ENCODE measurements around the gene EPB41L1.

The EPB41L1 gene

DNA sequence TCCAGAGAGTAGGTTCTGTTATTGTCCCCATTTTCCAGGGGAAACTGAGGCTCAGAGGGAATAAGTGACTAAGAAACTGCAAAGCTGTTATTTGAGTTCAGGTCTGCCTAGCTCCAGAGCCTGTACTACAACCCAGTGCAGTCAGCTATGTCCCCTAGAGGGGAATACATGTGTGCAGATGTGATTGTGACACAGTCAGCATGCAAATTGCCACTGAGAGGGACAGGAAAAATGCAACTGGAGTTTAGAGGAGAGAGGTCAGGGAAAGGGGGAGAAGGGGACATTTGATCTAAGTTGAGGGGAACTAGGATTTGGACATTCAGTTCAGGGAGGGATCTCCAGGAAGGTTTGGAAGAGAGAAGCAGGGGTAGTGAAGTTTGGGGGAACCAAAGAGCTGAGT lies 38.6 kb upstream of the EPB41L1 start:
- no peak overlapping the region for H3K4me3 ChIP-seq (ENCODE audit: low read depth, low read length)
- H3K4me1 ChIP-seq (ENCODE audit: control insufficient read depth, insufficient read depth, low read length): peaks cover 5% of the 10 kb centered on the region
- H3K9me3 ChIP-seq (ENCODE audit: control insufficient read depth, insufficient read depth, low read length): no peaks in the 10 kb centered on the region
- H3K27me3 ChIP-seq (ENCODE audit: control insufficient read depth, insufficient read depth, low read length): peaks cover 4% of the 10 kb centered on the region
- no peak overlapping the region for H3K9ac ChIP-seq (ENCODE audit: low read depth, low read length)
- H3K36me3 ChIP-seq (ENCODE audit: control insufficient read depth, insufficient read depth, low read length): no peaks in the 10 kb centered on the region

DNA sequence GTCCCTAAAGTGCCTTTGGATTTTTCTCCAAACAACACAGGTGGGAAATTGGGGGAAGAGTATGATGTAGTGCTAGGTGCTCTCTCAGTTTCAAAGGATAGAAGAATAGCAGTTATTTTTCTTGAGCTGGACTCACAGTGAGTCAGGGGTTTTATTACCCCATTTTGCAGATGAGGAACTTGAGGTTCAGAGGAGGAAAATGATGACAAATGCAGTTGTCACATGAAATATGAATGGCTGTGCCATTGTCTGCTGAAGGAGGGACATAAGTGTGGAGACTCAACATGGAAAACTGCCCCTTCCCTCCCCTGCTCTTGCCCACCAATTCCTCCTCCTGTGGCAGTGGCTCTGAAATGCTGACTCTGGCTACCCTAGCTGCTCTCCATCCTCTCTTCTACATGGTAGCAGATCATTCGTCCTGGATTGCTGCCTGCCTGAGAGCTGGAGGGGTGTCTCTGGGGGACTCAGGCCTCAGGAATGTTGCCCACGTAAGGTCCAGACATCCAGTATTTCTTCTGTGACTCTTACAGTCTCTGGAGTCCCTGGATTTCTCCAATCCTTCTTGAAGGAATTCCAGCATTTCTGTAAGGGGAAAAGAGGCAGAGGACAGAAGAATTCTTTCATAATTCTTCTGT lies 37.6 kb upstream of the EPB41L1 start:
- Histone ChIP-seq H3K9ac (ENCODE audit: low read depth, low read length) (no peak overlapping the region), H3K27me3 (ENCODE audit: control insufficient read depth, insufficient read depth, low read length) (peaks cover 4% of the 10 kb centered on the region), H3K4me3 (ENCODE audit: low read depth, low read length) (no peak overlapping the region), H3K9me3 (ENCODE audit: control insufficient read depth, insufficient read depth, low read length) (no peaks in the 10 kb centered on the region), H3K4me1 (ENCODE audit: control insufficient read depth, insufficient read depth, low read length) (peaks cover 5% of the 10 kb centered on the region), H3K36me3 (ENCODE audit: control insufficient read depth, insufficient read depth, low read length) (no peaks in the 10 kb centered on the region)

DNA sequence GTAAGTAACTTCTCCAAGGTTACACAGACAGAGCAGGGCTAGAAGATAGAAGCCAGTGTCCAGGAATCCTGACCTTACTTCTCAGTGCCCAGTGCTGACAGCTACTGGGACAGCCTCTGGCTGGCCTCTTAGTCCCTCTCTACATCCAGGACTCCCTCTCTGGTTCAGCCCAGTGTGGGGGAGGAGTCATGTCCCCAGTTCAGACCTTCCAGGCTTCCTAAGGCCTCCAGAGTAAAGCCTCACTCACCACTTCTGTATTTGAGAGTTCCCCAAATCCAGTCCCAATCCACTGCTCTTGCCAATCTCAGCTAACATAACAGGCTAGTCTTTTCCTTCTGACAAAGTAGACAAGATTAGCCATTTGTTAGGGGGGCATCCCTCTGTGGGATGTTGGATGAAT lies 36.9 kb upstream of the EPB41L1 start:
- H3K9ac ChIP-seq (ENCODE audit: low read depth, low read length): no peak overlapping the region

GRCh38 chr20:36118371-36118770 lies 36.2 kb upstream of the EPB41L1 start:
- Histone ChIP-seq H3K9me3 (ENCODE audit: control insufficient read depth, insufficient read depth, low read length) (no peaks in the 10 kb centered on the region), H3K4me3 (ENCODE audit: low read depth, low read length) (no peak overlapping the region), H3K4me1 (ENCODE audit: control insufficient read depth, insufficient read depth, low read length) (peaks cover 5% of the 10 kb centered on the region), H3K27me3 (ENCODE audit: control insufficient read depth, insufficient read depth, low read length) (peaks cover 4% of the 10 kb centered on the region), H3K36me3 (ENCODE audit: control insufficient read depth, insufficient read depth, low read length) (no peaks in the 10 kb centered on the region), H3K9ac (ENCODE audit: low read depth, low read length) (no peak overlapping the region)

More for the DNA sequence above, 36.9 kb upstream of the EPB41L1 start:
- H3K36me3 ChIP-seq (ENCODE audit: control insufficient read depth, insufficient read depth, low read length): no peaks in the 10 kb centered on the region
- peaks cover 5% of the 10 kb centered on the region for H3K4me1 ChIP-seq (ENCODE audit: control insufficient read depth, insufficient read depth, low read length)
- peaks cover 4% of the 10 kb centered on the region for H3K27me3 ChIP-seq (ENCODE audit: control insufficient read depth, insufficient read depth, low read length)
- H3K9me3 ChIP-seq (ENCODE audit: control insufficient read depth, insufficient read depth, low read length): no peaks in the 10 kb centered on the region
- H3K4me3 ChIP-seq (ENCODE audit: low read depth, low read length): no peak overlapping the region

- no peaks in the 10 kb centered on the region for H3K36me3 ChIP-seq (ENCODE audit: control insufficient read depth, insufficient read depth, low read length)
- no peak overlapping the region for H3K9ac ChIP-seq (ENCODE audit: low read depth, low read length)
- H3K4me1 ChIP-seq (ENCODE audit: control insufficient read depth, insufficient read depth, low read length): no peaks in the 10 kb centered on the region
- H3K4me3 ChIP-seq (ENCODE audit: low read depth, low read length): no peak overlapping the region
- no peaks in the 10 kb centered on the region for H3K9me3 ChIP-seq (ENCODE audit: control insufficient read depth, insufficient read depth, low read length)
- no peaks in the 10 kb centered on the region for H3K27me3 ChIP-seq (ENCODE audit: control insufficient read depth, insufficient read depth, low read length)
Observed at GRCh38 chr20:36119537-36119936, 35.0 kb upstream of the EPB41L1 start.

DNA sequence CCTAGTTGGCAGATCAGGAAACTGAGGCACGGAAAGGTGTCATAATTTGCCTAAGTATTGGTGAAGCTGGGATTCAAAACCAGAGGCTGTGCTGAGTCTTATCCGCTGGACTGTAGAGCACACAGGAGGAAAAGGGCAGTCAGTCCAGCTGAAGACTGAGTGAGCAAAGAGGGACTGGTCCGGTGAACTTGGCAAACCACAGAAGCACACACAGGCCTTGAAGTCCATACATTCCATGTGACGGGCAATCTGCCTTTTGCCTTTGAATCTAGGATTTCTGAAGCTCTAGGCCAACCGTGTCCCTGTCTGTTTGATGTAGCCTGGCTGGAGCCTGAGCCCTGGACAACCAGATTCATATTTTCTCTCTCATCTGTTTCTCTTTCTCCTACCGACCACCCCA lies 34.3 kb upstream of the EPB41L1 start:
- Histone ChIP-seq H3K9ac (ENCODE audit: low read depth, low read length) (no peak overlapping the region), H3K4me1 (ENCODE audit: control insufficient read depth, insufficient read depth, low read length) (no peaks in the 10 kb centered on the region), H3K27me3 (ENCODE audit: control insufficient read depth, insufficient read depth, low read length) (no peaks in the 10 kb centered on the region)

DNA sequence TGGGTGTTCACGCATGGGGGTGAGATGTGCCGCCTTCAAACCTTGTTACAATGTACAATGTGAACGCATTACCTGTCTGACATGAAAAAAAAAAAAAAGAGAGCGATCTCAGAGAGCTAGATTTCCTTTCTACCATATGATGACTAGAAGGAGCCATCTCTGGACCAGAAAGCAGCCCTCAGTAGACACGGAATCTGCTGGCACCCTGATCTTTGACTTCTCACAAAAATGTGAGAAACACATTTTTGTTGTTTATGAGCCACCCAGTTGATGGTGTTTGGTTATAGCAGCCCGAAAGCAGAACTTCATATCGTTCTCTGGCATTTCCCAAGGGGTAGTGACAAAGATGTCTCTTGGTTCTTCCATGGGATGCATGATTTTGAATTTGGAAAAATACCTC lies 33.5 kb upstream of the EPB41L1 start:
- Histone ChIP-seq H3K36me3 (ENCODE audit: control insufficient read depth, insufficient read depth, low read length) (no peaks in the 10 kb centered on the region), H3K9ac (ENCODE audit: low read depth, low read length) (no peak overlapping the region), H3K27me3 (ENCODE audit: control insufficient read depth, insufficient read depth, low read length) (no peaks in the 10 kb centered on the region)

More for the DNA sequence above, 34.3 kb upstream of the EPB41L1 start:
- Histone ChIP-seq H3K36me3 (ENCODE audit: control insufficient read depth, insufficient read depth, low read length) (no peaks in the 10 kb centered on the region), H3K4me3 (ENCODE audit: low read depth, low read length) (no peak overlapping the region), H3K9me3 (ENCODE audit: control insufficient read depth, insufficient read depth, low read length) (no peaks in the 10 kb centered on the region)

GRCh38 chr20:36121981-36122930 lies 32.3 kb upstream of the EPB41L1 start:
- no peaks in the 10 kb centered on the region for H3K4me1 ChIP-seq (ENCODE audit: control insufficient read depth, insufficient read depth, low read length)
- H3K4me3 ChIP-seq (ENCODE audit: low read depth, low read length): no peak overlapping the region
- no peak overlapping the region for H3K9ac ChIP-seq (ENCODE audit: low read depth, low read length)

More for the DNA sequence above, 33.5 kb upstream of the EPB41L1 start:
- Histone ChIP-seq H3K4me3 (ENCODE audit: low read depth, low read length) (no peak overlapping the region), H3K9me3 (ENCODE audit: control insufficient read depth, insufficient read depth, low read length) (no peaks in the 10 kb centered on the region), H3K4me1 (ENCODE audit: control insufficient read depth, insufficient read depth, low read length) (no peaks in the 10 kb centered on the region)

DNA sequence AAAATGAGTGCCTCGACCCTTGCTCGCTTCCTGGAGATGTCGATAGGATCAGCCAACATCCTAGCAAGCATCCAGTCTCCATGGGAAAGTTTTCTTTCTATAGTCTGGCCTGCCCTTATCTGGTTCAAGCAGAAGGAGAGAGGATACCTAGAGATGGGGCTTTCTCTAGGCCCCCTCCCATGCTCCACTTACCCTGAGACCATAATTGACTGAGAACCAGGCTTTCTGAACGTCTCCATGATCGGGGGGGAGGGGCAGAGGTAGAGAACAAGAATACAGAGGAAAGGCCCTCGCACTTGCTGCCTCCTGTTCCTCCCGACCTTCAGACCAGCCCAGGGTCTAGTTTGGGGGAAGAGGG lies 31.6 kb upstream of the EPB41L1 start:
- H3K27me3 ChIP-seq (ENCODE audit: control insufficient read depth, insufficient read depth, low read length): no peaks in the 10 kb centered on the region
- H3K4me3 ChIP-seq (ENCODE audit: low read depth, low read length): no peak overlapping the region

More at GRCh38 chr20:36121981-36122930, 32.3 kb upstream of the EPB41L1 start:
- H3K36me3 ChIP-seq (ENCODE audit: control insufficient read depth, insufficient read depth, low read length): no peaks in the 10 kb centered on the region
- H3K9me3 ChIP-seq (ENCODE audit: control insufficient read depth, insufficient read depth, low read length): no peaks in the 10 kb centered on the region
- no peaks in the 10 kb centered on the region for H3K27me3 ChIP-seq (ENCODE audit: control insufficient read depth, insufficient read depth, low read length)

GRCh38 chr20:36125097-36125496 lies 29.4 kb upstream of the EPB41L1 start:
- H3K27me3 ChIP-seq (ENCODE audit: control insufficient read depth, insufficient read depth, low read length): no peaks in the 10 kb centered on the region
- no peaks in the 10 kb centered on the region for H3K36me3 ChIP-seq (ENCODE audit: control insufficient read depth, insufficient read depth, low read length)
- H3K9ac ChIP-seq (ENCODE audit: low read depth, low read length): no peak overlapping the region
- no peaks in the 10 kb centered on the region for H3K4me1 ChIP-seq (ENCODE audit: control insufficient read depth, insufficient read depth, low read length)
- no peak overlapping the region for H3K4me3 ChIP-seq (ENCODE audit: low read depth, low read length)
- H3K9me3 ChIP-seq (ENCODE audit: control insufficient read depth, insufficient read depth, low read length): no peaks in the 10 kb centered on the region

More for the DNA sequence above, 31.6 kb upstream of the EPB41L1 start:
- H3K4me1 ChIP-seq (ENCODE audit: control insufficient read depth, insufficient read depth, low read length): no peaks in the 10 kb centered on the region
- no peaks in the 10 kb centered on the region for H3K9me3 ChIP-seq (ENCODE audit: control insufficient read depth, insufficient read depth, low read length)
- no peak overlapping the region for H3K9ac ChIP-seq (ENCODE audit: low read depth, low read length)
- H3K36me3 ChIP-seq (ENCODE audit: control insufficient read depth, insufficient read depth, low read length): no peaks in the 10 kb centered on the region

GRCh38 chr20:36126836-36127527 lies 27.6 kb upstream of the EPB41L1 start:
- Histone ChIP-seq H3K9ac (ENCODE audit: low read depth, low read length) (no peak overlapping the region), H3K36me3 (ENCODE audit: control insufficient read depth, insufficient read depth, low read length) (no peaks in the 10 kb centered on the region), H3K27me3 (ENCODE audit: control insufficient read depth, insufficient read depth, low read length) (no peaks in the 10 kb centered on the region), H3K4me3 (ENCODE audit: low read depth, low read length) (no peak overlapping the region), H3K9me3 (ENCODE audit: control insufficient read depth, insufficient read depth, low read length) (no peaks in the 10 kb centered on the region), H3K4me1 (ENCODE audit: control insufficient read depth, insufficient read depth, low read length) (no peaks in the 10 kb centered on the region)
